Keratinocyte (primary cell): Measurements from ENCODE around the gene IL5RA. TPM values are rescaled to one million over a fixed set of nuclear protein-coding genes. Genes with fewer than 3 reads are reported as not detected.

Experiments used
- DNase-seq: peaks from one replicate; pipeline ENCODE4 v3.0.0-alpha.2; 2011; ENCODE audit warnings: low read depth, missing footprints, low spot score
- FAIRE-seq: peaks from 2 replicates; lab custom pipeline; 2011; peaks lifted over from hg19 to GRCh38; lab: Jason Lieb, UNC
- H2AFZ ChIP-seq: 2 replicates; pipeline ENCODE4 v1.6.0; 2012; ENCODE audit warnings: low read length, control low read depth, inconsistent platforms; ENCODE audit not compliant: control insufficient read depth
- H3K27ac ChIP-seq: 2 replicates; pipeline ENCODE4 v1.5.1; 2011; ENCODE audit warnings: low read length; ENCODE audit not compliant: control insufficient read depth, insufficient read depth
- H3K27me3 ChIP-seq: 3 replicates; pipeline ENCODE4 v1.6.0; 2011; ENCODE audit warnings: low read length; ENCODE audit not compliant: control insufficient read depth, insufficient read depth; ENCODE audit errors: extremely low read depth
- H3K36me3 ChIP-seq, 2 experiments: 2 replicates in 1 of 2; 3 replicates in 1 of 2; pipeline ENCODE4 v1.5.1; 2011; ENCODE audit warnings: low read length in 2 of 2, mild to moderate bottlenecking in 1 of 2; ENCODE audit not compliant: control insufficient read depth in 2 of 2, insufficient read depth in 2 of 2; ENCODE audit errors: extremely low read depth in 1 of 2
- H3K4me1 ChIP-seq: 3 replicates; pipeline ENCODE4 v1.5.1; 2011; ENCODE audit warnings: low read length; ENCODE audit not compliant: control insufficient read depth, insufficient read depth; ENCODE audit errors: extremely low read depth
- H3K4me2 ChIP-seq: 3 replicates; pipeline ENCODE4 v1.6.0; 2011; ENCODE audit warnings: low read depth, low read length; ENCODE audit not compliant: control insufficient read depth, insufficient read depth; ENCODE audit errors: extremely low read depth
- H3K4me3 ChIP-seq, 3 experiments: fragments of 200-600 bp in 1 of 3; sonication (generic) in 1 of 3; 2 replicates in 2 of 3; 3 replicates in 1 of 3; pipeline ENCODE4 v1.5.1; 2011 to 2016; ENCODE audit warnings: low read length in 3 of 3, mild to moderate bottlenecking in 3 of 3, control low read depth in 2 of 3, inconsistent platforms in 1 of 3, low read depth in 1 of 3, mixed read lengths in 1 of 3, mixed run types in 1 of 3, moderate library complexity in 1 of 3; ENCODE audit not compliant: control insufficient read depth in 2 of 3, insufficient read depth in 2 of 3; ENCODE audit errors: extremely low read depth in 1 of 3
- H3K79me2 ChIP-seq: 2 replicates; pipeline ENCODE4 v1.6.0; 2012; ENCODE audit warnings: low read length; ENCODE audit not compliant: control insufficient read depth, insufficient read depth
- H3K9ac ChIP-seq: 3 replicates; pipeline ENCODE4 v1.6.0; 2011; ENCODE audit warnings: low read length; ENCODE audit not compliant: control insufficient read depth, insufficient read depth; ENCODE audit errors: extremely low read depth
- H3K9me1 ChIP-seq: 3 replicates; pipeline ENCODE4 v1.6.0; 2011; ENCODE audit warnings: low read length; ENCODE audit not compliant: control insufficient read depth, insufficient read depth; ENCODE audit errors: extremely low read depth
- H3K9me3 ChIP-seq: 2 replicates; pipeline ENCODE4 v1.5.1; 2012; ENCODE audit warnings: low read depth, low read length; ENCODE audit not compliant: control insufficient read depth
- H4K20me1 ChIP-seq: 3 replicates; pipeline ENCODE4 v1.6.0; 2011; ENCODE audit warnings: low read length; ENCODE audit not compliant: control insufficient read depth, insufficient read depth; ENCODE audit errors: extremely low read depth
- CTCF ChIP-seq, 3 experiments: IDR thresholded peaks in 1 of 3; conservative IDR thresholded peaks in 1 of 3; optimal IDR thresholded peaks in 1 of 3; 2 replicates in 2 of 3; 3 replicates in 1 of 3; pipeline versions ENCODE3 to v1.5.1; 2011; ENCODE audit warnings: low read length in 3 of 3, mild to moderate bottlenecking in 3 of 3, moderate library complexity in 2 of 3, control low read depth in 1 of 3, inconsistent platforms in 1 of 3; ENCODE audit not compliant: insufficient read depth in 2 of 3; ENCODE audit errors: extremely low read depth in 1 of 3
- EZH2 ChIP-seq: IDR thresholded peaks from one replicate; pipeline ENCODE4 v1.6.1; 2012; ENCODE audit warnings: inconsistent platforms, mild to moderate bottlenecking, low read length, moderate library complexity
- dilution Hi-C: fragments of 300-500 bp; cut with MboI; formaldehyde crosslinking; loops from one replicate; pipeline ENCODE4 v1.7.0; 2020; ENCODE audit warnings: low sequenced_read_pairs; ENCODE audit not compliant: extremely low pct_ligation_motif_present
- polyA plus RNA-seq, 5 experiments: library from polyadenylated mRNA; depleted of rRNA in 3 of 5; stranded (reverse) in 3 of 5; stranded (forward) in 1 of 5; unstranded in 1 of 5; fragments of >200 nt; gene quantifications; 1 replicate in 1 of 5; 2 replicates in 3 of 5; 3 replicates in 1 of 5; pipeline versions ENCODE4 v1.2.1 to v1.2.3, GENCODE V29; 2011 to 2012; ENCODE audit warnings: missing spikeins in 2 of 5, low read depth in 1 of 5, low replicate concordance in 1 of 5

IL5RA gene
- polyA plus RNA-seq, 1 donor (not counting 4 experiments of a cell fraction or from before 2014, with no cell fraction given), result not detected

DNA sequence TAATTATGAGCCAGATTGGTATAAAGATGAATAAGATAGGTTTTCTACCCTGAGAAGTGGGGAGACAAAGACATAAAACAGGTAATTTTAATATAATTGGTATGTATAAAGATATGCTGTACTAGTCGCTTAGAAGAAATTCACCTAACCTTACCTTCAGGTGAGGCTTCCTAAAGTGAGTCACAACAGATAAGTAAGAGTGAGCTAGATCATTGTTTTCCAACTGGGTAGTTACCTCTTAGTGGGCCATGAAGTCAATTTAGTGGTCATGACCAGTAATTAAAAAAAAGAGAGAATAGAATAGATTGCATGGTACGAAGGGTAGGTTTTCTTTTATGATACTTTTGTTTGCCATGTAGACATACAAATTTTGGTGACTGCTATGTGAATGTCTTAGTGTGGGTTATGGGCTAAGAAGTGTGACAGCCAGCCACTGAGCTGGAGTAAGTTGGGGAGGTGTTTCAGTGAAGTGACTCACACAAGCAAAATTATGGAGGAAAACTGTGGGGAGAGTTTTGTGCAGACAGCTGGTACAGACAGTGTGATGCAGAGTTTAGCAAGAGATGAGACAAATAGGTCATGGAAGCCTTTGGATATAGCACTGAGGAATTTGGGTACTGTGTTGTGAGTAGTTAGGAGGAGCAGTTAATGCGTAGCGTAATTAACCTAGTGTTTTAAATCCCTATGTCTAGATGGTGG is 24.7 kb upstream of the IL5RA start:
- H3K4me3 ChIP-seq, result no peak overlapping the region
- H3K9ac ChIP-seq, result no peak overlapping the region
- TF ChIP-seq EZH2, result no peak
- no peak for TF ChIP-seq CTCF (optimal IDR thresholded peaks at IDR 0.05 in 1 of 3, IDR thresholded peaks at IDR 0.05 in 1 of 3, conservative IDR thresholded peaks at IDR 0.05 in 1 of 3; ENCODE audit: extremely low read depth in 1 of 3, insufficient read depth in 2 of 3, low read length in 3 of 3)
- H3K36me3 ChIP-seq, result peaks cover 8 to 16% of the 10 kb centered on the region in 2 experiments
- DNase-seq (no peak), FAIRE-seq (no peak)
- H2AFZ ChIP-seq, result no peak overlapping the region
- dilution Hi-C loops, result no loop called here
- H3K9me3 ChIP-seq, result no peaks in the 10 kb centered on the region
- no peaks in the 10 kb centered on the region for H3K9me1 ChIP-seq
- H3K4me2 ChIP-seq, result no peak overlapping the region
- no peak overlapping the region for H3K27ac ChIP-seq
- H3K4me1 ChIP-seq, result peaks cover under 1% of the 10 kb centered on the region
- H4K20me1 ChIP-seq, result peaks cover 8% of the 10 kb centered on the region
- peaks cover 68% of the 10 kb centered on the region for H3K79me2 ChIP-seq
- no peaks in the 10 kb centered on the region for H3K27me3 ChIP-seq

GRCh38 chr3:3133500-3133899 is 23.3 kb upstream of the IL5RA start:
- Histone ChIP-seq H3K79me2 (peaks cover 79% of the 10 kb centered on the region), H3K4me1 (peaks cover 6% of the 10 kb centered on the region), H3K4me3 (no peak overlapping the region), H3K9me3 (no peaks in the 10 kb centered on the region), H3K27ac (no peak overlapping the region), H3K27me3 (no peaks in the 10 kb centered on the region), H4K20me1 (peaks cover 8% of the 10 kb centered on the region), H3K9me1 (no peaks in the 10 kb centered on the region), H3K9ac (no peak overlapping the region), H3K36me3 (peaks cover 16 to 21% of the 10 kb centered on the region in 2 experiments), H2AFZ (no peak overlapping the region), H3K4me2 (no peak overlapping the region)
- TF ChIP-seq CTCF (optimal IDR thresholded peaks at IDR 0.05 in 1 of 3, IDR thresholded peaks at IDR 0.05 in 1 of 3, conservative IDR thresholded peaks at IDR 0.05 in 1 of 3; ENCODE audit: extremely low read depth in 1 of 3, insufficient read depth in 2 of 3, low read length in 3 of 3) (no peak), EZH2 (no peak)
- FAIRE-seq, result no peak
- DNase-seq, result no peak
- dilution Hi-C loops, result no loop called here
